Erythroblast (primary cell): ENCODE data around the gene TUBB4B.

Source experiments
- DNase-seq, 2 experiments: peaks; one replicate each; lab custom pipeline; 2025; lab: John Stamatoyannopoulos, UW
- GATA1 ChIP-seq: IDR thresholded peaks from 2 replicates; pipeline ENCODE4 v1.6.1; 2011; ENCODE audit warnings: low read depth, mild to moderate bottlenecking, control low read depth, low read length, moderate library complexity
- POLR2A ChIP-seq: IDR thresholded peaks from 2 replicates; pipeline ENCODE4 v1.6.1; 2011; ENCODE audit warnings: mild to moderate bottlenecking, low read length

Gene TUBB4B

DNA sequence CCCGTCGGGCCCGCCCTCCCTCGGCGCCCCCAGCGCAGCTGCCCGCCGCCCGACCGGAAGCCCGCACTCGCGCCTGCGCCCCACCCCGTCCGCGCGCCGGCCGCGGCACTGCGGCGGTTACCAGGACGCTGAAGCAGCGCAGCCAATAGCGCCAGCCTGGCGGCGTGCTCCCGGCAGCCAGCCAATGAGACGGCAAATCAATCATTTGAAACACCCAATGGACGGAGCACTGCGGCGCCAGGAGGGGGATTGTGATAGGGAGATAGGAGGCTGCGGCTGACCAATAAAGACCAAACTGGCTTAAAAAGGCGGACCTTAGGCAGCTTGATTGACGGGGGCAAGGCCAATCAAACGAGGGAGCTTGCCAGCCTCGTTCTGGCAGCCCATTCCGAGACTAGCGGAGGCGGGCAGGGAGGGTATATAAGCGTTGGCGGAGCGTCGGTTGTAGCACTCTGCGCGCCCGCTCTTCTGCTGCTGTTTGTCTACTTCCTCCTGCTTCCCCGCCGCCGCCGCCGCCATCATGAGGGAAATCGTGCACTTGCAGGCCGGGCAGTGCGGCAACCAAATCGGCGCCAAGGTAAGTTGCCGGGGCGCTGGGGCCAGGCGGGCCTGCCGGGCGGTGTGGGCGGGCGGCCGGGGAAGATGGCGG is at the start of gene TUBB4B:
TUBB4B (plus strand) TSS at position 447 of the 649 bp plus-strand sequence; CDS start at position 521, 74 bp downstream.
- peak; percentile 100 for DNase-seq
- peak; percentile 100 for TF ChIP-seq POLR2A
- TF ChIP-seq GATA1, result no peak

DNA sequence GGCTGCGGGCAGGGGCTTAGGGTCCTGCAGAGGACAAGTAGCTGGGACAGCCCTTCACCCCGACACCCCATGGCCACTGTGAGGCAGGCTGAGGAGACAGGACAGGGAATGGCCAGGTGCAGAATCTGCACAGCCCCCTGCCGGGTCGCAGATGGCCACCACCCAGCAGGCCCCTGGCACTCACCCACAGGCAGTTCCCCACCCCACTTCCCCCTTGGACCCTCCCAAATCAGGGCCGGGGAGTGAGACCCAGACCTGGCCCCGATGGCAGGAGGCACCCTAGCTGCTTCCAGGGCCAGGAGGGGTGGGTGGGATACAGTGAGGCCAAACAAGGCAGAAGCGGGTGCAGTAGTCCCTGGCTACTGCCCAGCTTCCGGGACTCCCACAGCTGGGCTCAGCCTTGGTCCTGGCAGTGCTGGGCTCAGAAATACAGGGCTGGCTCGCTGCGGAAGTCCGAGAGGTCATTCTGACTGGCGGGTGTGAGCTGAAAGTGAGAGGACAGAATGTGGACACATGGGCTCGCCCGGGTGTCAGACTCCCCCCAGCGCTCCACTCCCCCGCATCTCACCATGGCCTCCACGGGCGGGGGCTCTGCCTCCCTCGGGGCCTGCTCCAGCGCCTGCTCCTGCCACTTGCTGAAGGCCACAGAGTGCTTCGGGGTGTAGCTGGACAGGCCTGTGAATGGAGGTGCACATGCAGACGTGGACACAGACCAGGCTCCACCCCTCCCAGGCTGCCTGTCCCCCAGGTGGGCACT is 49.2 kb upstream of the TUBB4B start:
- TF ChIP-seq POLR2A, result no peak
- no peak for TF ChIP-seq GATA1
- no peak for DNase-seq

DNA sequence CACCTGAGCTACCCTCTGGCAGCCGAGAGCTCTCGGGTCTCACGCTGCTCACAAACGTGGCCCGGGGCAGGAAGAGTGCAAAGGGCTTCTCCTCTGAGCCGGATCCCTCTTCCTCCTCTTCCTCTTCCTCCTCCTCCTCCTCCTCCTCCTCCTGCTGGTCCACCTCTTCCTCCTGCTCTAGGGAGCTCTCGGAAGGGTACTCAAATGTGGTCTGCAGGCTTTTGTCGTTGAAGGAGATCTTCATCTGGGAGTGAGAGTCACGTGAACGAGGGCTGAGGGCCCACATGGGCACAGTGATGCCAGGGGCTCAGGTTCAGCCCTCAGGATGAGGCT is 48.7 kb upstream of the TUBB4B start:
- TF ChIP-seq POLR2A, result no peak
- TF ChIP-seq GATA1, result no peak
- no peak for DNase-seq

DNA sequence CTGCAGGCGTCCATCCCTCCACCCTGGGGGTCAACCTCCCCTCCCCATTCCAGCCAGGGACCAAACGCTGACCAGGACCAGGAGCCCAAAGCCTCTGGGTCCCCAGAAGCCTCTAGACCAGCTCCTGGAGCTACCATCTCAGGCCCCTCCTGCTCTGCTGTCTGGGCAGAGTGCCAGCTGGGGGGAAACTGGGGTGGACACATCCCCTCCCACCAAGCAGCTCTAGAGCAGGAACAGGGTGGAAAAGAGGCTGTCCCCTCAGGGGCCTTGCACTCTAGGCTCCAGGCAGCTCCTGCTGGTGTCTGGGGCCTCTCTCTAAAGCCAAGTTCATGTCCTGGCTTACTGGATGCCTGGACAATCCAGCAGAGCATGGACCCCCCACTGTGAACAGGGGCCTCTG is 48.2 kb upstream of the TUBB4B start:
- no peak for DNase-seq
- TF ChIP-seq GATA1 (no peak), POLR2A (no peak)

DNA sequence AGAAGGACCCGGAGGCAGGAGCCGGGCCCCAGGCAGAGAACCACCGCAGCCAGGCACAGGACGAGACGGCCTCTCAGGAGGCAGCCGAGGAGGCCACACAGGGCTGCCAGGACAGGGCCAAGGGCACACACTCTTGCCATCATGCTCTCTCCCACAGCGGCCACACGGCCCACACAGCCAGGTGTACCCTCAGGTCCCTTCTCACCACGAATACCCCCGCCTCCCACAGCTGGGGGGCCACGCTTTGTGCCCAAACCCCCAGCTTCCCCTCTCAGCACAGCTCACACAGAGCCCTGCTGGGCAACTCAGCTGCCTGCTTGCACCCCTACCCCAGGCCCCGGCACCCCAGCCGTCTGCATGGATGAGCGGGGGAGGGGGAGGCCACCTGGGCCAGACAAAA is 47.3 kb upstream of the TUBB4B start:
- no peak for DNase-seq
- no peak for TF ChIP-seq POLR2A
- no peak for TF ChIP-seq GATA1

DNA sequence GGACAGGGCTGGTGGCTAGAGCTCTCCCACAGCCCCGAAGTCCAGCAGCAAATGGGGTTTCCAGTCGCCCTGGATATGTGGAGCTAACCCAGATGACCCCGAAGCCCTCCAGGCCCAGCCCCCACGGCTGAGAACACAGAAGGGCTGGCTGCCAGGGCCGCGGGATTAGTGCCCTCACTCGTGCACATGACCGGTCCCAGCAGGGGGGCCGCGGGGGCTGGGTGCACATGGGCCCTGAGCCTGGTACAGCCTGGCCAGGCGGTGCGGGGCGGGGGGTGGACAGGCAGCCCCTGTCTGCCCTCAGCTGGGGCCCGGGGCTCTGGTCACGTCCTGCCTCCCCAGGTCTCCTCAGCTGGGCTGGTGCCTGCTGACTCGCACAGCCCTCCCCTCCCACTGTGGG is 46.7 kb upstream of the TUBB4B start:
- TF ChIP-seq POLR2A (no peak), GATA1 (no peak)
- DNase-seq, result no peak

DNA sequence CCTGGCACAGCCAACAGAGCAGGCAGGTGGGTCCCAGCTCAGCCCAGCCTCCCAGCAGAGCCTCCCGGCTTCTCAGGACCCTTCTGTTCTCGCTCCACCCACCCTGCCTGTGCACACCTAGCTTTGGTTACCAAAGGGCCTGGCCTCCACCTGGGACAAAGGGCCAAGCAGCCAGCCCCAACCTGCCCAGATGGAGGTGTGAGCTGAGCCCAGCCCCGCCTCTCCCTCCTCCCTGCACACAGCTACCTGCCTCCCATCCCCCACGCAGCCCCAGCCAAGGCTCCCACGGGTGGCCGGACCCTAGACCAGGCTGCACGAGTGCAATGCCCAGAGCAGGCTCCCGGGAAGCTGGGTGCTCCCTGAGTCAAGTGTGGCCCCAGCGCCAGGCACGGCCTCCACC is 46.2 kb upstream of the TUBB4B start:
- no peak for DNase-seq
- no peak for TF ChIP-seq GATA1
- TF ChIP-seq POLR2A, result no peak

DNA sequence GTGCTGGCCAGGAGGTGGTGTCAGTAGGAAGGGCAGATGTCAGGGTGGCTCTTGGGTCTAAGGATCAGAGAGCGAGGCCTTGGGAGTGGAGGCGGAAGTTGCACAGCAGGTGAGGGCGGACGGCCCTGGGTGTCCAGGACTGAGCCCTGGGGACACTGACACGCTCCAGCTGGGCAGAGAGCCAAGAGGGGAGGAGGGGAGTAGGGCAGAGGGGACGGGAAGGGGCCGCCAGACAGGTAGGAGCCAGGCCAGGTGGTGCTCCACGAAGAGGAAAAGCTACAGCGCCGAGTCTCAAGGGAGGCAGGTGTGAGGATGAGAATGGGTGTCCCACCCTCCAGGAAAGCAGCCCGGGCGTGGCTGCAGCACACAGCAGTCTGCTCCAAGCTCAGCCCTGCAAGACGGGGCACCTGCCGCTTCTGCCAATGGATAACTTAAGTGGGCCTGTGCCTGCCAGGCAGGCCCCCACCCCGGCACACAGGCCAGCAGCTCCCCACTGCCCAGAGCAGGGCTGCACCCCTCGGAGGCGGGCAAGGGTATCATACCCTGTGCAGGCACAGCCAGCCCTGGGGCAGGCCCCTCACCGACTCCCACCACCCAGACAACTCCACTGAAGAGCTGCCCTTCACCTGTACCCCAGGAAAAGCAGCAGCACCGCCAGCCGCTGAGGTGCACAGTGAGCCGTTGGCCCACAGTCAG is 45.4 kb upstream of the TUBB4B start:
- no peak for DNase-seq
- TF ChIP-seq POLR2A, result no peak
- TF ChIP-seq GATA1, result no peak

DNA sequence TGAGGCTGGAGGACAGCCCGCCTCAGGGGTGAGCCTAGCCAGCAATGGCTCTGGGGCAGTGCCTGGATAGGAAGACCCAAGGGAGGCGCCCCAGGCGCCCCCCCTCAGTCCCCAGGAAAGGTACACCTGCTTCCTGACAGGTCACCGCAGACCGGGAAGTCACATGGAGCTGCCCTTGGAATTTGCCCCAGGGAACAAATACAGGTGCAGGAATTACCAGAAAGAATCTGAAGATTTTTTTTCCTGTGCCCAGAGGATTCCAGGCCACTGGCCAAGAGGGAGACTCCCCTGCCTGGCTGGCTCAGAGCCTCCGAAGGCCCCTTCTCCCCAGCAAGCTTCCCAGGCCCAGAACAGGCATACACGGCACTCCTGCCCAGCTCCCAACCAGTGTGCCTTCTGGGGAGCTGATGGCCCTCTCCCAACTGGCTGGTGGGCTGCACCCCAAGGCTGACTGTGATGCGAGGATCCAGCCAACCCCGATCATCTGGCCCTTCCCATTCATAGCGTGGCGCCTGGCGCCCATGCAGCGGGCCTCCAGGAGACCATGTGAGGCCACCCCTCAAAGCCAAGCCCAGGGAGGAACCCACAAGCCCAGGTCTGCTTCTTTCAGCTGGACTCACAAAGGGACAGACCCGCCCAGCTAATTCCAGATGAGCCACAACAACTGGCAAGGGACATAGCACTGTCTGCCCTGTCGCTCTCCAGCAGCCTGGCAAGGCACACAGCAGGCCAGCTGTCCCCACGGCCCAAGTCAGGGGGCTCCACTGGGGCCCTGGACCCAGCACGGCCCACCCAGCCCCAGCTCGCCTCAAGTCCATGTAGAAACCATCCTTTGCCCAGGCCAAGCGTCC is 42.8 kb upstream of the TUBB4B start:
- DNase-seq, result no peak
- no peak for TF ChIP-seq POLR2A
- no peak for TF ChIP-seq GATA1

DNA sequence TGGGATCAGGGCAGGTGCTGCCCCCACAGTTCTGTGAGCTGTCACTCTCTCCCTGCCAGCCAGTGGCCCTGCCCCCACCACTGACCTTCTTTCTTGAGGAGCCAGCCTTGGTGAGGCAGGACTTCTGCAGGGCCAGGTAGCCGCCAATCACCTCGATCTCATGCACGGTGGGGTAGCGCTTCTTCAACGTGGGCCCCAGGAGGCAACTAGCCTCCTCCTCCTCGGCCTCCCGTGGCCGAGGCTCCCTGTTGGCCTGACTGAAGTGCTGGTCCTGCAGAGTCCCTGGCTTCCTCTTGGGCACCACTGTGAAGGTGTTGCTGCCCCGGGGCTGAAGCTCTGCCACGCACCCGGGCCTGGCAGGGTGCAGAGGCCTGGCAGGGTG is 42.2 kb upstream of the TUBB4B start:
- DNase-seq, result no peak
- no peak for TF ChIP-seq POLR2A
- no peak for TF ChIP-seq GATA1

DNA sequence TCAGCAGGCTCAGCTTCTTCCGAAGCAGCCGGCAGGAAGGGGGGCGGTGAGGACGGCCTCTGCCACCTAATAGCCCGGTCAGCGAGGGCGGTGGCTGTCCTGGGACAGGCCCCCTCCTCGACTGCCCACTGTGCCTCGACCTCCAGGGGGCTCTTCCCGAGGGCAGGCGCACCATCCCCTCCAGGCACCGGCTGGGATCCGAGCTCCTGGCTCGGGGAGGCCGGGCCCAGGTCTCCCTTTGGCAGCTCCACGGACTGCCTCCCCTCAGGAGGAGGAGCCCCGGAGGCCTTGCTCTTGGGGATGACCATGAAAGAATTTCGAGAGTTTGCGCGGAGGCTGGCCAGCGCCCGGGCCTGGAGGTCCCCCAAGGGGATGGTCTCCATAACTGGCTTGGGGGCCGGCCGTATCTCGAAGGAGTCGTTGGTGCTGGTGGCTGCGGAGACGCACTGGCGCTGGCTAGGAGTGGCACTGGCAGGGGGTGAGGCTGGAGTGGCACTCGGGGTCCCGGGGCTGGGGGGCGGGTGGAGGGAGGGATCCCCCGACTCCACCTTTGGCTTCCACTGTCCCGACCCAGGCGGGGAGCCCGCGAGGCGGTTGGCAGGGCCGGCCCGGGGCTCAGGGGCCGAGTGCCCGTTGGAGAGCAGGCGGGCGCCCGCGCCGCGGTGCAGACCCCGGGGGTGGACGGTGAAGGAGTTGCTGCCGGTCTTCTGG is 41.5 kb upstream of the TUBB4B start:
- DNase-seq, result no peak
- TF ChIP-seq GATA1, result no peak
- no peak for TF ChIP-seq POLR2A

DNA sequence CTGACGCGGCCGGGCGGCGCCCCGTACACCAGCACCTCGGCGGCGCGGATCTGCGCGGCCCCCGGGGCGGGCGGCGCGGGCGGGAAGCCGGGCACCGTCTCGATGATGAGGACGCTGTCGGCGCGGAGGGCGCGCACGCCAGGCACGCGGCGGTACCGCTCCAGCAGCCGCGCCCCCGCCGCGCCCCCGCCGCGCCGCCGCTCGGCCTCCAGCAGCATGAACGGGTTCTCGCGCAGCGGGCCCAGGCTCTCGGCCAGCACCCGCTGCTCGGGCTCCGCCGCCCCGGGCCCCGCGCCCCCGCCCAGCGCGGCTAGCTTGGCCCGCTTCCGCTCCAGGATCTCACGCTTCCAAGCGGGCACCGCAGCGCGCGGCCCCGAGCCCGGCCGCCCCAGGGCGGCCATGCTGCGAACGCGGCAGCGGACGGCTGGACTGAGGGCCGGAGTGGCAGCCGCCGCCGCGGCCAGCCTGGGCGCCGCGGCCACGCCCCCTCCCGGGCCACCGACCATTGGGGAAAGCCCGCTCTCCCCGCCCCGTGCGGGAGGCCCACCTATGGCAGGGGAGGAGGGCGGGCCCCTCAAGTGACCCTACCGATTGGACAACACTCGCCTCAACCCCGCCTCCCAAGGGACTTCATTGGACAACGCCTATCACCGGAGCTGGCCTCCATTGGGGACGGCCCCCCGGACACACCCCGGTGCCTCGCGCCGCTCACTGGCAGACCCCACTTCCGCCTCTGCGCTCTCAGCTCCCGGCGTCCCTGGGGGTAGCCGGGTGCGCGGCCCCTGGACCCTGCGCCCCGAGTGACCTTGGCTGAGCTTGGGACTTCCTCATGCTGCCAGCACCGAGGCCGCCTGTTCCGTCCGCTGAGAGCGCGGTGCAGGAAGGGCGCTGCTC is 40.5 kb upstream of the TUBB4B start, which contains the start of gene TPRN:
TPRN (minus strand) TSS at position 431 of the 894 bp plus-strand sequence; CDS start at position 401, 30 bp downstream.
- TF ChIP-seq GATA1, result no peak
- peak; percentile 90 for TF ChIP-seq POLR2A
- peak; percentile 99 for DNase-seq
